ENCODE measurements around the gene EDDM13.

DNA sequence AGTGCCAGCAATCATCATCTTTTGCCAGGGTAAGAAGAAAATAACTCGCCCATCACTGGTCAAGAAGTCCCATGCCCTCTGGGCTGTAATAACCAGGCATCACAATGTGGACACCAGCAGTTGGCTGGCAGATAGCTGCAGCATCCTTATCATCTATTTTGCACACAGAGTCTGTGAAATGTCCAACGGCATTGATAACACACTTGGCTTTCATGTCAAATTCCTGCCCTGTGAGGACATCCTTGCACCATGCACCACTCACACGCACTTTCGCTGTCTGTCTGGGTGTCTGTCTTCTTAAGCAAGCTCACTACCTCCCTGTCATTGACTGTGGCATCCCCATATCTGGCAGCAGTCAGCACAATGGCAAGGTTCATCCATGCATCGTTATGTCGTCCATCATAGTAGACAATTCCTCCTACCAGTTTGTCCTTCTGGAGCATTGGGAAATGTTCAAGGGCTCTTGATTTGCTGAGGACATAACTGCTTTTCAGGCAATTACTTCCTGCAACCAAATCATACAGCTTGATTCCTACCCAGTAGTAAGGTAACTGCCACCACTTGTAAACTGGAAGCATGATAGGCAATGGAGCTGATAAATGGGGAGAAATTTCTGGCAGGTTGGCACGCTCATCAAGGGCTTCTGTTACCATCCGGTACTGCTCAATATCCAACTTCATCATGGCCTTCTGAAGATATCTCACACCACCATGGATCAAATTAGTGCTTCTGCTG, 48.9 kb downstream of the EDDM13 start:
- TF ChIP-seq, protein P1, sequence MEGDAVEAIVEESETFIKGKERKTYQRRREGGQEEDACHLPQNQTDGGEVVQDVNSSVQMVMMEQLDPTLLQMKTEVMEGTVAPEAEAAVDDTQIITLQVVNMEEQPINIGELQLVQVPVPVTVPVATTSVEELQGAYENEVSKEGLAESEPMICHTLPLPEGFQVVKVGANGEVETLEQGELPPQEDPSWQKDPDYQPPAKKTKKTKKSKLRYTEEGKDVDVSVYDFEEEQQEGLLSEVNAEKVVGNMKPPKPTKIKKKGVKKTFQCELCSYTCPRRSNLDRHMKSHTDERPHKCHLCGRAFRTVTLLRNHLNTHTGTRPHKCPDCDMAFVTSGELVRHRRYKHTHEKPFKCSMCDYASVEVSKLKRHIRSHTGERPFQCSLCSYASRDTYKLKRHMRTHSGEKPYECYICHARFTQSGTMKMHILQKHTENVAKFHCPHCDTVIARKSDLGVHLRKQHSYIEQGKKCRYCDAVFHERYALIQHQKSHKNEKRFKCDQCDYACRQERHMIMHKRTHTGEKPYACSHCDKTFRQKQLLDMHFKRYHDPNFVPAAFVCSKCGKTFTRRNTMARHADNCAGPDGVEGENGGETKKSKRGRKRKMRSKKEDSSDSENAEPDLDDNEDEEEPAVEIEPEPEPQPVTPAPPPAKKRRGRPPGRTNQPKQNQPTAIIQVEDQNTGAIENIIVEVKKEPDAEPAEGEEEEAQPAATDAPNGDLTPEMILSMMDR (IDR thresholded peaks at IDR 0.05; ENCODE audit: control extremely low read depth in 1 of 3, insufficient read depth in 1 of 3, low read depth in 1 of 3, low read length in 3 of 3) = no peak
- no peak for TF ChIP-seq POLR2A (IDR thresholded peaks at IDR 0.05; ENCODE audit: control extremely low read depth in 1 of 2, low read depth in 2 of 2, low read length in 2 of 2)
- no peak for TF ChIP-seq POU5F1 (IDR thresholded peaks at IDR 0.05; ENCODE audit: low read depth, low read length)
- no peak for TF ChIP-seq POLR2AphosphoS5 (IDR thresholded peaks at IDR 0.05; ENCODE audit: low read depth, low read length)
- TF ChIP-seq EZH2 (IDR thresholded peaks at IDR 0.05; ENCODE audit: low read depth, low read length, severe bottlenecking) = no peak
- no peak for TF ChIP-seq EP300 (IDR thresholded peaks at IDR 0.05; ENCODE audit: borderline replicate concordance in 1 of 2, low read depth in 2 of 2, low read length in 2 of 2)
- TF ChIP-seq, protein P2, sequence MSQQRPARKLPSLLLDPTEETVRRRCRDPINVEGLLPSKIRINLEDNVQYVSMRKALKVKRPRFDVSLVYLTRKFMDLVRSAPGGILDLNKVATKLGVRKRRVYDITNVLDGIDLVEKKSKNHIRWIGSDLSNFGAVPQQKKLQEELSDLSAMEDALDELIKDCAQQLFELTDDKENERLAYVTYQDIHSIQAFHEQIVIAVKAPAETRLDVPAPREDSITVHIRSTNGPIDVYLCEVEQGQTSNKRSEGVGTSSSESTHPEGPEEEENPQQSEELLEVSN (IDR thresholded peaks at IDR 0.05) = no peak
- TF ChIP-seq BRCA1 (IDR thresholded peaks at IDR 0.05; ENCODE audit: low read depth, low read length) = no peak
- TF ChIP-seq YY1 (IDR thresholded peaks at IDR 0.05; ENCODE audit: low read depth, low read length) = no peak
- no peak for TF ChIP-seq MAFK (IDR thresholded peaks at IDR 0.05; ENCODE audit: low read depth, low read length)
- no peak for TF ChIP-seq CBX8 (IDR thresholded peaks at IDR 0.05; ENCODE audit: borderline replicate concordance, low read depth, low read length)
- no peak for TF ChIP-seq CHD2 (IDR thresholded peaks at IDR 0.05; ENCODE audit: low read length)
